Measurements from ENCODE around the gene LILRB4.

GRCh38 chr19:54670576-54671357 is 8.0 kb downstream of the LILRB4 start:
- no peak for TF ChIP-seq CTCF (conservative IDR thresholded peaks at IDR 0.05; ENCODE audit: low read depth in 2 of 2)
- TF ChIP-seq, protein P1, sequence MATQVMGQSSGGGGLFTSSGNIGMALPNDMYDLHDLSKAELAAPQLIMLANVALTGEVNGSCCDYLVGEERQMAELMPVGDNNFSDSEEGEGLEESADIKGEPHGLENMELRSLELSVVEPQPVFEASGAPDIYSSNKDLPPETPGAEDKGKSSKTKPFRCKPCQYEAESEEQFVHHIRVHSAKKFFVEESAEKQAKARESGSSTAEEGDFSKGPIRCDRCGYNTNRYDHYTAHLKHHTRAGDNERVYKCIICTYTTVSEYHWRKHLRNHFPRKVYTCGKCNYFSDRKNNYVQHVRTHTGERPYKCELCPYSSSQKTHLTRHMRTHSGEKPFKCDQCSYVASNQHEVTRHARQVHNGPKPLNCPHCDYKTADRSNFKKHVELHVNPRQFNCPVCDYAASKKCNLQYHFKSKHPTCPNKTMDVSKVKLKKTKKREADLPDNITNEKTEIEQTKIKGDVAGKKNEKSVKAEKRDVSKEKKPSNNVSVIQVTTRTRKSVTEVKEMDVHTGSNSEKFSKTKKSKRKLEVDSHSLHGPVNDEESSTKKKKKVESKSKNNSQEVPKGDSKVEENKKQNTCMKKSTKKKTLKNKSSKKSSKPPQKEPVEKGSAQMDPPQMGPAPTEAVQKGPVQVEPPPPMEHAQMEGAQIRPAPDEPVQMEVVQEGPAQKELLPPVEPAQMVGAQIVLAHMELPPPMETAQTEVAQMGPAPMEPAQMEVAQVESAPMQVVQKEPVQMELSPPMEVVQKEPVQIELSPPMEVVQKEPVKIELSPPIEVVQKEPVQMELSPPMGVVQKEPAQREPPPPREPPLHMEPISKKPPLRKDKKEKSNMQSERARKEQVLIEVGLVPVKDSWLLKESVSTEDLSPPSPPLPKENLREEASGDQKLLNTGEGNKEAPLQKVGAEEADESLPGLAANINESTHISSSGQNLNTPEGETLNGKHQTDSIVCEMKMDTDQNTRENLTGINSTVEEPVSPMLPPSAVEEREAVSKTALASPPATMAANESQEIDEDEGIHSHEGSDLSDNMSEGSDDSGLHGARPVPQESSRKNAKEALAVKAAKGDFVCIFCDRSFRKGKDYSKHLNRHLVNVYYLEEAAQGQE (IDR thresholded peaks at IDR 0.05; ENCODE audit: unreplicated experiment), result no peak
- no peak for TF ChIP-seq POLR2AphosphoS5 (IDR thresholded peaks at IDR 0.05; ENCODE audit: low read depth)
- TF ChIP-seq EZH2 (IDR thresholded peaks at IDR 0.05; ENCODE audit: low read depth, unreplicated experiment), result no peak
- no peak for TF ChIP-seq ZNF331 (CRISPR knock-in tag; IDR thresholded peaks at IDR 0.05; ENCODE audit: low read depth)
- no peak for TF ChIP-seq EZH2phosphoT487 (IDR thresholded peaks at IDR 0.05; ENCODE audit: unreplicated experiment)
- TF ChIP-seq JUNB (IDR thresholded peaks at IDR 0.05; ENCODE audit: unreplicated experiment), result no peak
- TF ChIP-seq STAT1 (IDR thresholded peaks at IDR 0.05; ENCODE audit: unreplicated experiment), result no peak
- no peak for TF ChIP-seq ETS1 (IDR thresholded peaks at IDR 0.05)
- no peak for TF ChIP-seq ZNF462 (CRISPR knock-in tag; IDR thresholded peaks at IDR 0.05)
- TF ChIP-seq CREB1 (CRISPR knock-in tag; IDR thresholded peaks at IDR 0.05; ENCODE audit: low read depth), result no peak
